H1 (cell line): Measurements from ENCODE around the gene ABCG1. TPM values are rescaled to one million over a fixed set of nuclear protein-coding genes. Genes with fewer than 3 reads are reported as not detected.
A peak's percentile ranks its signal among the peaks of the same experiment; 100 is the strongest.

Experiments used
- CTCF ChIA-PET: fragments of 300-600 bp; sonication (Branson Sonifier 250); formaldehyde crosslinking; loops from one replicate; lab custom pipeline; 2021; ENCODE audit not compliant: partially characterized antibody; lab: Charles Lee
- POLR2A ChIA-PET: fragments of 300-600 bp; sonication (Branson Sonifier 250); formaldehyde crosslinking; loops from one replicate; lab custom pipeline; 2021; ENCODE audit warnings: inconsistent platforms; ENCODE audit not compliant: partially characterized antibody; lab: Charles Lee
- DNase-seq, 2 experiments: peaks; one replicate each; pipeline versions ENCODE4 v3.0.0 to v3.0.0-alpha.2; 2010 to 2022; ENCODE audit warnings: low spot score in 2 of 2, low read depth in 1 of 2, mixed read lengths in 1 of 2
- FAIRE-seq: peaks from 2 replicates; lab custom pipeline; 2011; peaks lifted over from hg19 to GRCh38; lab: Jason Lieb, UNC
- H2AFZ ChIP-seq: 2 replicates; pipeline ENCODE4 v1.8.1; 2012; ENCODE audit warnings: low read length, inconsistent platforms
- H2AK5ac ChIP-seq: 2 replicates; pipeline ENCODE4 v1.6.1; 2013; ENCODE audit warnings: low read depth, low read length
- H2BK120ac ChIP-seq: replicated peaks from 2 replicates; pipeline ENCODE3; 2013; ENCODE audit warnings: low read depth, low read length, inconsistent platforms
- H2BK12ac ChIP-seq: 2 replicates; pipeline ENCODE4 v1.6.1; 2013; ENCODE audit warnings: low read depth, low read length
- H2BK15ac ChIP-seq: 2 replicates; pipeline ENCODE4 v1.6.1; 2013; ENCODE audit warnings: low read length
- H2BK20ac ChIP-seq: 2 replicates; pipeline ENCODE4 v1.6.1; 2013; ENCODE audit warnings: low read length
- H2BK5ac ChIP-seq: 2 replicates; pipeline ENCODE4 v1.6.1; 2013; ENCODE audit warnings: low read depth, low read length
- H3K14ac ChIP-seq: 2 replicates; pipeline ENCODE4 v1.6.1; 2013; ENCODE audit warnings: inconsistent platforms; ENCODE audit not compliant: insufficient read length
- H3K18ac ChIP-seq: 2 replicates; pipeline ENCODE4 v1.6.1; 2013; ENCODE audit warnings: low read length; ENCODE audit errors: extremely low read depth
- H3K23ac ChIP-seq: 2 replicates; pipeline ENCODE4 v1.6.1; 2013; ENCODE audit warnings: inconsistent platforms; ENCODE audit not compliant: insufficient read length
- H3K23me2 ChIP-seq: 2 replicates; pipeline ENCODE4 v1.6.1; 2013; ENCODE audit warnings: low read depth, low read length
- H3K27ac ChIP-seq: 2 replicates; pipeline ENCODE4 v1.6.1; 2011; ENCODE audit warnings: low read depth, low read length, inconsistent platforms
- H3K27me3 ChIP-seq, 4 experiments: replicated peaks in 1 of 4; 1 replicate in 1 of 4; 2 replicates in 3 of 4; pipeline versions ENCODE4 v1.6.1 to v1.8.1; 2011 to 2013; ENCODE audit warnings: low read length in 3 of 4, mild to moderate bottlenecking in 3 of 4, inconsistent platforms in 2 of 4, mixed read lengths in 2 of 4, moderate library complexity in 1 of 4; ENCODE audit not compliant: control insufficient read depth in 3 of 4, insufficient read depth in 3 of 4; ENCODE audit errors: extremely low read depth in 1 of 4
- H3K36me3 ChIP-seq, 4 experiments: 2 replicates each; pipeline versions ENCODE4 v1.6.1 to v1.8.1; 2011 to 2013; ENCODE audit warnings: mild to moderate bottlenecking in 4 of 4, low read length in 3 of 4, moderate library complexity in 2 of 4, control low read depth in 1 of 4, inconsistent platforms in 1 of 4; ENCODE audit not compliant: insufficient read depth in 4 of 4, control insufficient read depth in 2 of 4
- H3K4ac ChIP-seq: replicated peaks from 2 replicates; pipeline ENCODE3; 2013; ENCODE audit warnings: low read length, low read depth, mixed read lengths, inconsistent platforms; ENCODE audit not compliant: insufficient read length
- H3K4me1 ChIP-seq, 4 experiments: replicated peaks in 1 of 4; 1 replicate in 1 of 4; 2 replicates in 3 of 4; pipeline versions ENCODE4 v1.6.1 to v1.8.1; 2011 to 2013; ENCODE audit warnings: low read length in 3 of 4, inconsistent platforms in 2 of 4, mixed read lengths in 1 of 4; ENCODE audit not compliant: insufficient read depth in 4 of 4, control insufficient read depth in 3 of 4
- H3K4me2 ChIP-seq, 2 experiments: 2 replicates each; pipeline versions ENCODE4 v1.6.1 to v1.8.1; 2011 to 2013; ENCODE audit warnings: low read depth in 2 of 2, low read length in 2 of 2, control low read depth in 1 of 2, inconsistent platforms in 1 of 2, mild to moderate bottlenecking in 1 of 2; ENCODE audit not compliant: insufficient read depth in 1 of 2
- H3K4me3 ChIP-seq, 4 experiments: fragments of 200-600, 300-600 bp in 1 of 4; sonication (generic), shearing (Covaris generic), sonication (Bioruptor Twin) in 1 of 4; 2 replicates each; pipeline versions ENCODE4 v1.5.1 to v1.8.1; 2011 to 2016; ENCODE audit warnings: low read length in 4 of 4, low read depth in 3 of 4, control low read depth in 2 of 4, inconsistent platforms in 2 of 4, mild to moderate bottlenecking in 2 of 4, mixed read lengths in 1 of 4, moderate library complexity in 1 of 4; ENCODE audit not compliant: insufficient read depth in 2 of 4; ENCODE audit errors: extremely low read depth in 1 of 4
- H3K56ac ChIP-seq: replicated peaks from 2 replicates; pipeline ENCODE3; 2013; ENCODE audit warnings: low read depth, mild to moderate bottlenecking, mixed read lengths, low read length, inconsistent platforms; ENCODE audit not compliant: insufficient read length
- H3K79me1 ChIP-seq: 2 replicates; pipeline ENCODE4 v1.6.1; 2013; ENCODE audit warnings: low read depth, low read length, control low read depth
- H3K79me2 ChIP-seq, 2 experiments: 2 replicates each; pipeline versions ENCODE4 v1.6.1 to v1.8.1; 2012 to 2013; ENCODE audit warnings: low read length in 2 of 2, mild to moderate bottlenecking in 2 of 2, inconsistent platforms in 1 of 2; ENCODE audit not compliant: insufficient read depth in 2 of 2, control insufficient read depth in 1 of 2
- H3K9ac ChIP-seq, 4 experiments: replicated peaks in 1 of 4; 1 replicate in 1 of 4; 2 replicates in 3 of 4; pipeline versions ENCODE4 v1.6.1 to v1.8.1; 2011 to 2013; ENCODE audit warnings: low read depth in 3 of 4, low read length in 3 of 4, control low read depth in 2 of 4, mild to moderate bottlenecking in 2 of 4, moderate library complexity in 2 of 4, inconsistent platforms in 1 of 4; ENCODE audit errors: extremely low read depth in 1 of 4
- H3K9me3 ChIP-seq, 2 experiments: 2 replicates each; pipeline versions ENCODE4 v1.6.1 to v1.8.1; 2012 to 2013; ENCODE audit warnings: mild to moderate bottlenecking in 2 of 2, moderate library complexity in 2 of 2, control low read depth in 1 of 2, inconsistent platforms in 1 of 2, low read depth in 1 of 2, low read length in 1 of 2, mixed read lengths in 1 of 2; ENCODE audit not compliant: insufficient read depth in 2 of 2
- H4K20me1 ChIP-seq, 2 experiments: replicated peaks in 1 of 2; 2 replicates each; pipeline versions ENCODE3 to v1.8.1; 2011 to 2013; ENCODE audit warnings: inconsistent platforms in 2 of 2, low read length in 2 of 2, mild to moderate bottlenecking in 1 of 2; ENCODE audit not compliant: insufficient read depth in 2 of 2, control insufficient read depth in 1 of 2
- H4K5ac ChIP-seq: 2 replicates; pipeline ENCODE4 v1.6.1; 2013; ENCODE audit warnings: low read length, low read depth, mixed read lengths, inconsistent platforms; ENCODE audit not compliant: insufficient read length
- H4K8ac ChIP-seq: 2 replicates; pipeline ENCODE4 v1.8.0; 2013; ENCODE audit warnings: mild to moderate bottlenecking, moderate library complexity, low read length, inconsistent platforms; ENCODE audit not compliant: insufficient read depth; ENCODE audit errors: extremely low read depth
- H4K91ac ChIP-seq: replicated peaks from 2 replicates; pipeline ENCODE3; 2013; ENCODE audit warnings: low read length, mixed read lengths, inconsistent platforms; ENCODE audit not compliant: insufficient read length
- CBX5 ChIP-seq: fragments of 300-800, 300-1000 bp; sonication (generic); IDR thresholded peaks from 2 replicates; pipeline ENCODE4 v1.7.1; 2016; ENCODE audit warnings: antibody characterized with exemption, low read length, low read depth
- CHD2 ChIP-seq: IDR thresholded peaks from 2 replicates; pipeline ENCODE4 v1.6.1; 2012; ENCODE audit warnings: low read length, improper control_type of control experiment
- CREB1 ChIP-seq: IDR thresholded peaks from 2 replicates; pipeline ENCODE4 v1.6.1; 2012; ENCODE audit warnings: inconsistent platforms
- EZH2 ChIP-seq: fragments of 200-600 bp; sonication (generic); IDR thresholded peaks from 2 replicates; pipeline ENCODE4 v1.7.1; 2012; ENCODE audit warnings: low read depth, mild to moderate bottlenecking, moderate library complexity, low read length, inconsistent platforms; ENCODE audit not compliant: severe bottlenecking
- GABPA ChIP-seq: IDR thresholded peaks from 2 replicates; pipeline ENCODE4 v1.6.1; 2011; ENCODE audit warnings: mild to moderate bottlenecking, low read length, moderate library complexity, borderline replicate concordance; ENCODE audit not compliant: insufficient read depth
- JUN ChIP-seq: IDR thresholded peaks from 2 replicates; pipeline ENCODE4 v1.6.1; 2011; ENCODE audit warnings: low read depth, mild to moderate bottlenecking, improper control_type of control experiment, low read length
- KDM1A ChIP-seq: fragments of 200-600, 300-600 bp; sonication (generic); IDR thresholded peaks from 2 replicates; pipeline ENCODE4 v1.7.1; 2016; ENCODE audit warnings: mild to moderate bottlenecking, low read length, borderline replicate concordance
- KDM4A ChIP-seq: IDR thresholded peaks from one replicate; pipeline ENCODE4 v1.7.1; 2012; ENCODE audit warnings: low read depth, mild to moderate bottlenecking, moderate library complexity, low read length, inconsistent platforms; ENCODE audit not compliant: severe bottlenecking
- MAFK ChIP-seq: IDR thresholded peaks from 2 replicates; pipeline ENCODE4 v1.6.1; 2012; ENCODE audit warnings: low read depth, mild to moderate bottlenecking, improper control_type of control experiment, low read length
- POU5F1 ChIP-seq: IDR thresholded peaks from 2 replicates; pipeline ENCODE4 v1.6.1; 2011; ENCODE audit warnings: low read depth, mild to moderate bottlenecking, low read length, moderate library complexity
- SP4 ChIP-seq: IDR thresholded peaks from 2 replicates; pipeline ENCODE4 v1.6.1; 2012; ENCODE audit warnings: low read length, inconsistent platforms
- SUZ12 ChIP-seq: fragments of 200-600 bp; sonication (generic); IDR thresholded peaks from 2 replicates; pipeline ENCODE4 v1.6.1; 2012; ENCODE audit warnings: mild to moderate bottlenecking, inconsistent platforms, low read length, moderate library complexity, mixed read lengths
- TBP ChIP-seq: IDR thresholded peaks from 2 replicates; pipeline ENCODE4 v1.6.1; 2011; ENCODE audit warnings: low read depth, low read length, improper control_type of control experiment
- YY1 ChIP-seq: IDR thresholded peaks from 2 replicates; pipeline ENCODE4 v1.6.1; 2011; ENCODE audit warnings: low read depth, mild to moderate bottlenecking, low read length
- WGBS, 2 experiments: shearing (Covaris generic) in 1 of 2; methylation state at CpG; one replicate each; pipeline versions ENCODE4 v1.1.6 to v1.1.7; 2013 to 2015; ENCODE audit warnings: low lambda C conversion rate in 2 of 2, mixed read lengths in 2 of 2, inconsistent platforms in 1 of 2, low coverage in 1 of 2, missing lambda C conversion rate in 1 of 2; ENCODE audit not compliant: insufficient replicate concordance in 2 of 2, insufficient coverage in 1 of 2, insufficient read length in 1 of 2; ENCODE audit errors: extremely low coverage in 1 of 2, missing lambda C conversion rate in 1 of 2; 5-methylcytosine and 5-hydroxymethylcytosine counted together
- polyA plus RNA-seq, 7 experiments: library from polyadenylated mRNA; depleted of rRNA in 3 of 7; stranded (reverse) in 5 of 7; unstranded in 2 of 7; fragments of >200 nt in 5 of 7; fragments of 200-250 nt in 2 of 7; gene quantifications; 1 replicate in 5 of 7; 2 replicates in 1 of 7; 4 replicates in 1 of 7; pipeline versions ENCODE4 v1.2.1 to v1.2.3, GENCODE V29; 2011 to 2013; ENCODE audit warnings: missing spikeins in 2 of 7, mixed read lengths in 2 of 7
- total RNA-seq: library from RNA; stranded (reverse); fragmentation: NEBNext Ultra II Directional; extraction: Animal tissue kit (Norgen Biotek cat#: 25700); gene quantifications from 2 replicates; pipeline ENCODE4 v1.2.1, GENCODE V29; 2021

ABCG1 gene
- total and polyA plus RNA-seq, 2 of the 8 experiments (the other 6 are each of a cell fraction or from before 2014, with no cell fraction given), result 2.1 to 4.0 TPM

GRCh38 chr21:42219606-42220137, 732 bp downstream of the ABCG1 start:
- peaks cover 0 to 4% (median 2%) of the 10 kb centered on the region in 4 experiments; a peak in 4 of 7 replicates for H3K4me1 ChIP-seq
- no peak overlapping the region for H4K91ac ChIP-seq
- H3K4me3 ChIP-seq, result peak overlapping the region; percentile 59 to 89 (median 67)
- H3K36me3 ChIP-seq, result no peaks in the 10 kb centered on the region
- peaks cover 8 to 40% (median 24%) of the 10 kb centered on the region in 4 experiments for H3K27me3 ChIP-seq
- H3K18ac ChIP-seq, result no peak overlapping the region
- no peak overlapping the region for H4K5ac ChIP-seq
- FAIRE-seq, result no peak
- peak overlapping the region; percentile 95 to 96 for H3K4me2 ChIP-seq
- H2AK5ac ChIP-seq, result no peak overlapping the region
- no peaks in the 10 kb centered on the region for H3K79me2 ChIP-seq
- H3K4ac ChIP-seq, result no peak overlapping the region
- H2BK12ac ChIP-seq, result no peak overlapping the region
- 3% methylated on average over 20 of the region's 41 CpGs; no CpG with 5 or more reads in 1 of the 2 experiments for WGBS, 2 experiments
- peak overlapping the region; percentile 4; the same call in 1 of the 2 replicates for H2AFZ ChIP-seq
- no peak overlapping the region for H2BK20ac ChIP-seq
- H4K8ac ChIP-seq, result peak overlapping the region; percentile 51; the same call in 1 of the 2 replicates
- H3K23ac ChIP-seq, result no peak overlapping the region
- H3K14ac ChIP-seq, result no peak overlapping the region
- H3K79me1 ChIP-seq, result no peaks in the 10 kb centered on the region
- CTCF ChIA-PET, result interaction anchor here (1.1 to 3.0 kb wide), 4 partner anchors 14 to 53 kb away, joined by 3 to 12 read pairs (median 6); no protein-coding TSS in a partner anchor
- peaks cover 0 to 4% of the 10 kb centered on the region in 2 experiments for H4K20me1 ChIP-seq
- peak overlapping the region; percentile 61; the same call in 1 of the 2 replicates for H2BK15ac ChIP-seq
- no peak overlapping the region for H3K56ac ChIP-seq
- peaks cover 6% of the 10 kb centered on the region for H3K23me2 ChIP-seq
- H3K9ac ChIP-seq, result peak overlapping the region in 1 of 4 experiments; percentile 24; a peak in 1 of 7 replicates
- H2BK120ac ChIP-seq, result no peak overlapping the region
- peaks cover 11 to 16% of the 10 kb centered on the region in 2 experiments for H3K9me3 ChIP-seq
- H2BK5ac ChIP-seq, result no peak overlapping the region
- H3K27ac ChIP-seq, result no peak overlapping the region
- DNase-seq, result peak in 1 of 2 experiments; percentile 64
- POLR2A ChIA-PET, result interaction anchor here (1.0 to 2.0 kb wide), 3 partner anchors 10 to 27 kb away, joined by 3 to 18 read pairs (median 6); no protein-coding TSS in a partner anchor
- TF ChIP-seq YY1, result no peak
- TF ChIP-seq CHD2, result no peak
- TF ChIP-seq JUN, result no peak
- TF ChIP-seq CREB1, result no peak
- no peak for TF ChIP-seq KDM1A
- TF ChIP-seq KDM4A, result peak; percentile 68
- TF ChIP-seq SP4, result no peak
- TF ChIP-seq POU5F1, result no peak
- TF ChIP-seq TBP, result no peak
- TF ChIP-seq MAFK, result no peak
- TF ChIP-seq CBX5, result no peak
- TF ChIP-seq SUZ12, result peak; percentile 76; the same call in 1 of the 2 replicates
- no peak for TF ChIP-seq GABPA
- peak; percentile 71 for TF ChIP-seq EZH2
